GM19397 (cell line): ENCODE measurements around the gene CFAP157.

Experiments used
- ATAC-seq: cut with Tn5 transposase; IDR thresholded peaks from one replicate; pipeline ENCODE4 v1.9.1; 2021; ENCODE audit warnings: mild to moderate bottlenecking, moderate library complexity; ENCODE audit not compliant: unreplicated experiment

The CFAP157 gene

DNA sequence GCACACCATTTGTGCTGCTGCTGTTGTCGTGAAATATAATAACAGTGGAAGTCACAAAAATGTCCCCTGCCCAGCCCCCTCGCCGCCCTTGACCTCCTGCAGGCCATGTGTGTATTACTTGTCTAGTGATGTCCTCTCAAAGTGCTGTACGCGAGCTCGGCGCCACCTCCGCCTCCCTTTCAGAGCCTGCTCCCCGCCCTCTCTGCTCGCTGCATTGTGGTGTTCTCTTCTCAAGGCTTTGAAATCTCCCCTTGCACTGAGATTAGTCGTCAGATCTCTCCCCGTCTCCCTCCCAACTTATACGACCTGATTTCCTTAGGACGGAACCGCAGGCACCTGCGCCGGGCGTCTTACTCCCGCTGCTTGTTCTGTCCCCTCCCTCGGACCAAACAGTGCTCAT is 14.7 kb upstream of the CFAP157 start:
- ATAC-seq: no peak

- no peak for ATAC-seq
Observed at GRCh38 chr9:127693143-127693542, 13.6 kb upstream of the CFAP157 start.

DNA sequence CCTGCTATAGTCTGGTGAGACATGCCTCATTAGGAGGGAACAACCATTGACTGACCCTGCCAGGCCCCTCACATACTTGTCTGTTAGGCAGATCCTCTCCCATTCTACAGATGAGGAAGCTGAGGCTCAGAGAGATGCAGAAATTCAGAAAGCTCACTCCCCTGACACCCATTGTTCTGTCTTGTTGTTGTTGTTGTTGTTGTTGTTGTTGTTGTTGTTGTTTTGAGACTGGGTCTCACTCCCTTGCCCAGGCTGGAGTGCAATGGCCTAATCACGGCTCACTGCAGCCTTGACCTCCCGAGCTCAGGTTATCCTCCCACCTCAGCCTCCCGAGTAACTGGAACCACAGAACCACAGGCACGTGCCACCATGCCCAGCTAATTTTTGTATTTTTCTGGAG is 13.1 kb upstream of the CFAP157 start:
- ATAC-seq: no peak

GRCh38 chr9:127694890-127695720 is 11.7 kb upstream of the CFAP157 start:
- no peak for ATAC-seq

DNA sequence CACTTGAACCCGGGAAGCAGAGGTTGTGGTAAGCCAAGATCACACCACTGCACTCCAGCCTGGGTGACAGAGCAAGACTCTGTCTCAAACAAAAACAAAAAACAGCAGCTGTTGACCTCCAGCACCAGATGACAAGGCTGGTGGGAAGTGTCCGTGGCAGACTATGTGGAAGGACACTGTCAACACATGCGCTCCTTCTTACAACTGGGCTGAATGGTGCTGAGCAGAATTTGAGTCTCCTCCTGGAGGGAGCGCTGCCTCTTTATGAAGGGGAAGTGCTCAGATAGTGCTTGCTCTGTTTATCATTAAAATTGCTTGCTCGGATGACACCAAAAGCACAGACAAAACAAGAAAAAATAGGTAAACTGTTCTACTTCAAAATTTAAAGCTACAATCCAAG is 9.2 kb upstream of the CFAP157 start:
- no peak for ATAC-seq

GRCh38 chr9:127698386-127698785 is 8.4 kb upstream of the CFAP157 start:
- ATAC-seq: no peak

GRCh38 chr9:127698985-127699670 is 7.7 kb upstream of the CFAP157 start:
- peak; percentile 91 for ATAC-seq

DNA sequence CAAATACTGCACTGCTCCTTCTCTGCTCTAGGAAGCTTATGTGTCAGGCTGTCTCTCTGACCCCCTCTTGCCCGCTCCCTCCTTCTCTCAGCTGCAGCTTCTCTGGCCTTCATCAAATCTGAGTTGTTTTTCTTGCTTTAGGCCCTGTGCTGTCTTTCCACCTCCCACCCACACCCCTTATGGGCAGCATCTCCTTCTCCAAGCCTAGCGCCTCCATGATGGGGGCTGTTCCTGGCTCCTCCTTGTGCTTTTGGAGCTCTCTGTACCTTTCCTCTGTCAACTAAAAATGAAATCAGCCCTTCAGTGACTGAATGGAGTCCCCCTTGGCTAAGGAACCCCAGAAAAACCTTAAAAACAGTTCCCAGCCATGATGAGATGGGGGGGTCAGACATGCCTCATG is 6.6 kb upstream of the CFAP157 start:
- no peak for ATAC-seq

DNA sequence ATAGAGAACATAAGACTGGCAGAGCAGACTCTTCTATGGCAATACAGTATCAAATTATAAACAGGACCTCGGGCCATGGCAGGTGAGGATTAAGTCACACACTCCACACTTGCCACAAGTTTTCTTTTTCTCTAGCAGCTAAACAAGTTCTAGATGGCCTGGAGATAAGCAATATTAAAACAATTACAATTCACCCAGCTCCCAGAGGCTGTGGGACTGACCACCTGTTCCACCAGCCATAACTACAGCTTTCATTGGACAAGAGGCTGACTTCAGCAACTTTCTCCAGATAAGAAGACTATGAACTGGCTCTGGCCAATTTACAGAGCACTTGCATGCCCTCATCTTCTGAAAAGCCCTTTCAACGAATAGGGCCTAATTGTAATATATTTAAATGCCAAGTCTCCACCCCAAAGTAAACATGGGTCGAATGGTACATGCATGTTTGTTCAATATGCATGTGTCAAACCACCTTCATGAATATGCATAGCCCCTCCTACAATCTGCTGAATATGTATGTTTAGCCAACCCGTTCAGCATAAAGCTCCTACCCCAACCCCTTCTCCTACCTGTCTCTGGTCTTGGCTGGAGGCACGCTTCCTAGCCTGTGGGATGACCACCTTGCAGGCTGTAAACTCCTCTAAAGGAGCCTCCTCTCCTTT is 6.1 kb upstream of the CFAP157 start:
- ATAC-seq: no peak

DNA sequence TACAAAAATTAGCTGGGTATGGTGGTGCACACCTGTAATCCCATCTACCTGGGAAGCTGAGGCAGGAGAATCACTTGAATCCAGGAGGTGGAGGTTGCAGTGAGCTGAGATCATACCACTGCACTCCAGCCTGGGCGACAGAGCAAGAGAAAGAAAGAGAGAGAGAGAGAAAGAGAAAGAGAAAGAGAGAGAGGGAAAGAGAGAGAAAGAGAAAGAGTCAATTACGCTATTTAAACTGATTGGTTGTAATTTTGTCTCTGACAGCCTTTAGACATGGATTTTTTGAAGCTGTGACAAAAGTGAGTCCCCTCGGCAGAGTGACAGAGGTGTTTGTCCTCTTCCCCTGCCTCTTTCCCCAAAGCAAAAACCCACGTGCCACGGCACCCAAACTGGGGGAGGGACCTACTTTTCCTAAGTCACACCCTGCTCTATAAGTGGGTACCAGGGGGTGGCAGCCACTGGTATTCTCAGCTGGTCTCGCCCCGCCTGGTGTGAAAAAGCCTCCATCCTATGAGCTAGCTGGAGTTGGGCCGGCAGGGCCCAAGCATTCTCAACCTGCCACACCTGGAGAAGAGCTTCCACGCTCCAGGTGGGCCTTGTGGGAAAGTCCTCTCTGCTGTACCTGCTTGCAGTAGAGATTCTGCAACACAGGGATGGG is 3.4 kb upstream of the CFAP157 start:
- ATAC-seq: no peak

- ATAC-seq: no peak
Observed at GRCh38 chr9:127705577-127706379, 1.0 kb upstream of the CFAP157 start.

- ATAC-seq: no peak
Observed at GRCh38 chr9:127707766-127708165, 978 bp downstream of the CFAP157 start.

- no peak for ATAC-seq
Observed at GRCh38 chr9:127708952-127709587, 2.3 kb downstream of the CFAP157 start.

DNA sequence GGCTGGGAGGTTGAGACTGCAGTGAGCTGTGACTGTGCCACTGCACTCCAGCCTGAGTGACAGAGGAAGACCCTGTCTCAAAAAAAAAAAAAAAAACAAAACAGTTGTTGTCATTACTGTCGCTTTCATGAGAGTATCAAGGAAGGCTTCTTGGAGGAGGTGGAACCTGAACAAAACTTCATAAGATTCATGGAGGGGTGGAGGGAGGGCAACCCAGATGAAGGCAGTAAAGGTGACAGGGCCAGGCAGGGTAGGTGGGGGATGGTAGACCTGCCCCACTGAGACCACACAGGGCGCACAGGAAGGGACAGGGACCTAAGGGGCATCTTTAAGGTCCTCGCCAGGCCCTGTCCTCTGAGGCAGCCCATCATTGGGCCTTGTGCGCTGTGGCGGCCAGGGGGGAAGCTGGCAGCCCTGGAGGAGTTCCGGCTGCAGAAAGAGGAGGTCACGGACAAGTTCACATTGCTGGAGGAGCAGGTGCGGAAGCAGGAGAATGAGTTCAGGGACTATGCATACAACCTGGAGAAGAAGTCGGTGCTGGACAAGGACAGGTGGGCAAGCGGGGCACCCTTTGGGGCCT is 3.5 kb downstream of the CFAP157 start:
- ATAC-seq: no peak

DNA sequence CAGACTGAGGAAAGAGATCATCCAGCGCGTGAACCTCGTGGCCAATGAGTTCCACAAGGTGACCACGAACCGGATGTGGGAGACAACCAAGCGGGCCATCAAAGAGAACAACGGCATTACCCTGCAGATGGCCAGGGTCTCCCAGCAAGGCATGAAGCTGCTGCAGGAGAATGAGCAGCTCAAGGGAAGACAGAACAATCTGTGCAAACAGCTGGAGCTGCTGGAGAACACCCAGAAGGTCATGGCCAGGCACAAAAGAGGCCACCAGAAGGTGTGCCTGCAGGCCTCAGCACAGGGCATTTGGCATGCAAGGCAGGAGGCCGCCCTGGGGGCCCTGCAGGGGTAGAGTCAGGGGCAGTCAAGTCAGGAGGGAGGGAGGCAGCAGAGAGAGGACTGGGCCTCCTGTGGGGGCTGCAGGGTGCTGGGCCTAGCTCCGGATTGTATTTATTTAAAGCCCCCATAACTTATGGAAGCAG is 4.5 kb downstream of the CFAP157 start:
- no peak for ATAC-seq

GRCh38 chr9:127711831-127712274 is 5.1 kb downstream of the CFAP157 start:
- ATAC-seq: no peak

- ATAC-seq: no peak
Observed at GRCh38 chr9:127712371-127712770, 5.6 kb downstream of the CFAP157 start.

- ATAC-seq: no peak
Observed at GRCh38 chr9:127712867-127713266, 6.1 kb downstream of the CFAP157 start.

GRCh38 chr9:127714020-127714750 is 7.4 kb downstream of the CFAP157 start:
- no peak for ATAC-seq
